Activated CD8-positive, alpha-beta memory T cell treated with anti-CD3 and anti-CD28 coated beads, Interleukin-2, amount 50 U/mL, for 24 hours (primary cell): ENCODE results near the gene GLYATL3.

ENCODE experiments used
- DNase-seq: peaks from one replicate; pipeline ENCODE4 v3.0.0-alpha.2; 2020; ENCODE audit errors: extremely low read depth

GLYATL3 gene

DNA sequence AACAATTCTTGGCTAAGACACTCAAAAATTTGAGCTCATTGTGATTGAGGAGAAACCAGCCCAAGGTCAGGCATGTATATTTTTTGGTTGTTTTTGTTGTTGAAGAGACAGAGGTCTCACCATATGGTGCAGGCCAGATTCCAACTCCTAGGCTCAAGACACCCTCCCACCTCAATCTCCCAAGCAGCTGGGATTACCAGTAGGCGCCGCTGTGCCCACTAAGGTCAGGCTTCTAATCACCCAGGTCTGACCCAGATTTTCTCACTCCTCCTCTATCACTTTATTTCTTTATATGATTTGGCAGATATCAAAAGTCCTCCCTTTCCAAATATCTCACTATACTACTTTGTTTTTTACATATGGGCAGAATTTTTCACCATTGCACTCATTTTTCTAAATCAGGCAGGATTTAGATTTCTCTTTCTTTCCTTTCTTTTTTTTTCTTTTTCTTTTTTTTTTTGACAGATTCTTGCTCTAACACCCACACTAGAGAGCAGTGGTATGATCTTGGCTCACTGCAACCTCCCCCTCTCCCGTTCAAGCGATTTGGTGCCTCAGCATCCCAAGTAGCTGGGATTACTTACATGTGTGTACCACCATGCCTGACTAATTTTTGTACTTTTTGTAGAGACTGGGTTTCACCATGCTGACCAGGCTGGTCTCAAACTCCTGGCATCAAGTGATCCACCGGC, 49.0 kb downstream of the GLYATL3 start:
- no peak for DNase-seq

DNA sequence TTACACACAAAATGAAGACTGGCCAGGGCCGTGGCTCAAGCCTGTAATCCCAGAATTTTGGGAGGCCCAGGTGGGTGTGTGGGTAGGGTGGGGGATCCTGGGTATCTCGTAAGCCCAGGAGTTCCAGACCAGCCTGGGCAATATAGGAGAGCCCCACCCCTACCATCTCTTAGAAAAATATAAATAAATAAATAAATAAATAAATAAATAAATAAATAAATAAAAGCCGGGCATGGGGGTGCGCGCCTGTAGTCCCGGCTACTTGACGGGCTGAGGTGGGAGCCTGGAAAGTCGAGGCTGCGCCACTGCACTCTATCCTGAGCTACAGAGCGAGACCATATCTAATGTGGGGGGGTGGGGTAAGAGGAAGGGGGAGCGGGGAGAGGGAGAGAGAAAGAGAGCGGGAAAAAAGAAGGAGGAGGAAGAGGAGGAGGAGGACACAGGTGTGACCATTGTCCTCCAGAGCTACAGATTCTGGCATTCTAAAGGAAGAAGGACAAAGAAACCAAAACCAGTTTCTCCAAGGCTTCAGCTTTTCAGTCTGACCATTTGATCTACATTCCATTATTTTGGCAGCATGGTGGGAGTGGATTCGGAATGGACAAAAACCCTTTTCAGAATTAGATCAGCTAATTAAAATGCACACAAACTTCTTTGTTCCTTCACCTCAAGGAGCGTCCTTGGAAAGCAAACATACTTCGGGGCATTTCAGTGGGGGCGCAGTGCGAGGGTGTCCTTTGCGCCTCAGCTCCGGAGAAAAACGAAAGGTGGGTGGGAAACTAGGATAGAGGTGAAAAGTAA, 50.2 kb downstream of the GLYATL3 start:
- DNase-seq: no peak

DNA sequence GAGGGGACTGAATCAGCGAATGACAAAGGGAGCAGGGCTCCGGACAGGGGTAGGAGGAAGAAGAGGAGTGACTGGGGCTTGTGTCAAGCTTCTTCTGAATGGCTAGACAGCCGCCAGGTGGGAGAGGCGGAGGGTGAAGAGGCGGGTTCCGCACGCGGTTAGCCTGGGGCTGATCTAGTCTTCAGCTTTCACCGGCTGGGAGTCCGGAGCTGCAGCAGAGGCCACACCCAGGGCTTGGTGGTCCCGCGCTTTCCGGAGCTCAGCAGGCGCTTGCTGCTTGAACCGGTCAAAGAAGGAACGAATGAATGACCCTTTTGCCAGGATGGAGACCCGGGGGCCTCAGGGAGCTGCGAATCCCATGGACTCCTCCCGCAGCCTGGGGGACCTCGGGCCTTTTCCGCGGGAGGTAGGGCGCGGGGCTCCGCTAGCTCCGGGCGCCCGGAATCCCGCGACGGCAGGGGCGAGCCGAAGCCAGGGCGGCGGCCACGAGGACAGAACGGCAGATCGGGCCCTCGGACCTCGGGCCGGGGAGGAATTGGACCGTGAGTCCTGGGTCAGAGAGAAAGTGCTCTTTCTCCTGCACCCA, 50.9 kb downstream of the GLYATL3 start, which contains the start of gene C6orf141:
Gene C6orf141 (plus strand): TSS at position 177 of the 586 bp plus-strand sequence. CDS start 125 bp downstream, at position 302.
- no peak for DNase-seq

DNA sequence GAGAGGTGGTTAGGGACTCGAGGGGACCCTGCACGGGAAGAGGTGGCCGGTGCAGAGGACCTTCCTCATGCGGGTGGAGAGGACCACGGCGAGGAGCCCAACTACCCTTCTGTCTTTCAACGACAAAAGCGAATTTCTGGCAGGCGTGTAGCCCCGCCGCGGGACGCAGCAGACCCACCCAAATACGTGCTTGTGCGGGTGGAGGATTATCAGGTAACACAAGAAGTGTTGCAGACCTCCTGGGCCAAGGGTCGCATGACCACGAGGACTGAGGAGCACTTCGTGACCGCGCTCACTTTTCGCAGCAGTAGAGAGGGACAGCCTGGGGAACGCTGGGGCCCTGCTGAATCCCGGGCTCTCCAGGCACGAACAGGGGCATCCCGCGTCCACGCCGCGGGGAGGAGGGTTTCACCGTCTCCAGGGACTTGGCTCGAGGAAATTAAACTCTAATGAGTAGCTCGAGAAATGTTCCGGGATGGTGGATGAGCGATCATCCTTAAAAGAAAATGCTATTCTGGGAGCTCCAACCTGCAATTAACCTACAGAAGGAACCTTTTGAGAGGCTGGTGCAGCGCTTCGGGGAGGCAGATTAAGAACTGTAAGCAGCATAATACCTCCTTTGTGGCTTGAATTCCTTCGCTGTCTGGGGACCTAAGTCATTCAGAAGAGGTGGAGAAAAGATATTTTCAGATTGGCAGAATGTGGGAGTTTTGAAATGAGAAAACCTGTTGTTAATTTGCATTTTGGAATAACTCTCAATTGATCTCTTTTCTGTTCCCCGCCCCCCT, 51.5 kb downstream of the GLYATL3 start:
- DNase-seq: no peak

DNA sequence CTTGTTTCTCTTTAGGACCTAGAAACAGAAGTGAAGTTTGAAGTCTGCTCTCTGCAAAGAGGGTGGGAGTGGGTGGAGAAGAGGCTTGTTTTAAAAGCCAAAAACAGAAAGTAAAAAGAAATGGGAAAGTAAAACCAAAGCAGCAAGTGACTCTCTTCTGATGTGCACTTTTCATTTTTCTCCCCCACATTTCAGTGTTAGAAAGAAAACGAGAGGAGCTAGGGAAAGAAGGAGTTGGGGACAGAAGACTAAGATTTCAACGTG, 52.1 kb downstream of the GLYATL3 start:
- no peak for DNase-seq

DNA sequence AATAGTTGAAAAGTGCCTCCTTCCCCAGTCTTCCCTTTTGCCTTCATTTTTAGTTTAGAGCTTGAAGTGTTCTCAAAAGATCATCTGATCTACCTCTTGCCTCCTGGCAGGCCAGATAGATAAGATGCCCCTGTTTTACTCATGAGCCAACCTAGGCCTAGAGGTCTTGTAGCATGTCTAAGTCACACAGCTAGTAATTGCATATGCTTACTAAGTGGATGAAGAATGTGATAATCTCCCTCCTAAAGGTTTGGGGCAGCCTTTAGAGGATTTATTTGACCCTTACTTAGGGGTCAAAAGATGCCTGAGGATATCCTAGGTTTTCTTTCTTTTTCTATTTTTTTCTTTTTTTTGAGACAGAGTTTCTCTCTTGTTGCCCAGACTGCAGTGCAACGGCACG, 52.9 kb downstream of the GLYATL3 start:
- DNase-seq: no peak

DNA sequence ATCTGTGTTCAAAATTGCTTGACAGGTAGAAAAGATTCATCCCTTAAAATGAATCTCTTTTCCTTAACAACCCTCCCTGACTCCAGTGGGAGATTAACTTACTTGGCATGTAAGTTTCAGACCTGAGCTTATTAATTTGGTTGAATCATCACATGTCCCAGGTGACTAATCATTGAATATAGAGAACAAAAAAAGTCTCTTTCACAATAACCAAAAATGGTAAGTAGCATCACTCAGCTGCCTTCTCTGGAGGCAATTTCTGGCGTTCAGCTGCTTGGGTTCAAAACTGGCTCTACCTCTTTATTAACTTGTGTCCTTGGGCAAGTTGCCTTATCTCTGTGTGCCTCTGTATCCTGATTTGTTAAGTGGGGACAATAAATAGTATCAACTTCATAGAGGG, 53.7 kb downstream of the GLYATL3 start:
- no peak for DNase-seq

DNA sequence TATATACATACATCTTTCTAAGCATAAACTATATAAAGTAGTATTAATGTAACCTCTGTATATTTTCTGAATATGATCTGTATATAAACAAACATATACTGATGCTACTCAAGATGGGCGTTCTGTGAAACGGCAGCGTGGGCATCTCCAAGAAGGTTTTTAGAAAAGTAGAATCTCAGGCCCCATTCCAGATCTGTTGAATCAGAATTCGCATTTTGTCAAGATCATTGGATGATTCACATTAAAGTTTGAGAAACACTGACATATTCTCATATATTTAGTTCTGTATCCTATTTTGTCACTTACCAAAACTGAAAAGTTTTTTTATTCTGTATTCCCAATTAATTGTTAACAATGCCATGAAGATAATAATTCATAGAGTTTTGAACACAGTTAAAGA, 56.2 kb downstream of the GLYATL3 start:
- no peak for DNase-seq

DNA sequence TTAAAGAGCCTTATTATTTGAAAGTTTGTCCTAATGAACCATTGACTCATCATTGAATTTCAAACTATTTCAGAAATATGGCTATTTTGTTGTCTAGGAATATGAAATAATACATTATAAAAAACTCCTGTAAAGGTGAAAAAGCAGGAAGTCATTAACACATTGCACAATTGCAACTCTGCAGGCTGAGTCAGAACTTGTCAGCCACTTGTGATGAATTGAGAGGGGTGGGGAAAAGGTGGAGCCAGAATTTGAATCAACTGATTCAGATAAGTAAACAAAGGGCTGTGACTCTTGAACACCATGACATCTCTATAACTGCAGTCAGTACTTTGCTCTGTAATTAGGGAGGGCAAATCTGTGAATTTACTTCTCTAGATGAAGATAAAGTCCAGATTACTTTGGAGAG, 56.7 kb downstream of the GLYATL3 start:
- DNase-seq: no peak

DNA sequence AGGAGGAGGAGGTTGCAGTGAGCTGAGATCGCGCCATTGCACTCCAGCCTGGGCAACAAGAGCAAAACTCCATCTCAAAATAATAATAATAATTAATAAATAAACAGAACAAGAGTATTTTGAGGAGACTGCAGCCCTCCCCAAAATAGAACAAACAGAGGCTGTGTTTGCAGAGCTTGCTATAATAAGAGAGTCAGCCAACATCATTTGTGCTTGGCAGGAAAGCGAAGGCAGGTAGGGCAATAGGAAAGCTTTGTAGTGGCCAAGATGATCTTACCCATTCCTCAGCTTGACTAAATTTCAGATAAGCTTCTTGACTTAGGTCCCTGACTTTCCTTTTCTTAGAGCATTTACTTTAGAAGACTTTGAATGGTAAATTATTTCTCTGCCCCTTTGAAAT, 57.5 kb downstream of the GLYATL3 start:
- no peak for DNase-seq

DNA sequence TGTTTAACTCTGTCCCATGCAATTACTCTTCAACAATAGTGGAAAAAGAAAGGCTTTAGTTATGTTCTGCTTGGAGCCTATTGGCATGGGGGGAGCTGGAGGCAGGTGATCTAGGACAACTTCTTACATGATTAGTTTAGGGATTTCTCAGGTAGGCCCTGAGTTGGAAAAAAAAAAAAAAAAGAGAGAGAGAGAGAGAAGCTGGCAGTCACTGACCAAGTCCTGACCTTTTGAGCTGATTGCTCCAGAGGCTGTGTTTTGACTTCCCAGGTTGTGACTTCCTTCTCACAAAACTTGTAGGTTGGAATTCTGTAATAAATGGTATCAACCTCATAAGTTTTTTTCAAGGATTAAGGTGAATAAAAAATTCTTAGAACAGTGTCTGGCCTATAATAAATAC, 58.5 kb downstream of the GLYATL3 start:
- no peak for DNase-seq

DNA sequence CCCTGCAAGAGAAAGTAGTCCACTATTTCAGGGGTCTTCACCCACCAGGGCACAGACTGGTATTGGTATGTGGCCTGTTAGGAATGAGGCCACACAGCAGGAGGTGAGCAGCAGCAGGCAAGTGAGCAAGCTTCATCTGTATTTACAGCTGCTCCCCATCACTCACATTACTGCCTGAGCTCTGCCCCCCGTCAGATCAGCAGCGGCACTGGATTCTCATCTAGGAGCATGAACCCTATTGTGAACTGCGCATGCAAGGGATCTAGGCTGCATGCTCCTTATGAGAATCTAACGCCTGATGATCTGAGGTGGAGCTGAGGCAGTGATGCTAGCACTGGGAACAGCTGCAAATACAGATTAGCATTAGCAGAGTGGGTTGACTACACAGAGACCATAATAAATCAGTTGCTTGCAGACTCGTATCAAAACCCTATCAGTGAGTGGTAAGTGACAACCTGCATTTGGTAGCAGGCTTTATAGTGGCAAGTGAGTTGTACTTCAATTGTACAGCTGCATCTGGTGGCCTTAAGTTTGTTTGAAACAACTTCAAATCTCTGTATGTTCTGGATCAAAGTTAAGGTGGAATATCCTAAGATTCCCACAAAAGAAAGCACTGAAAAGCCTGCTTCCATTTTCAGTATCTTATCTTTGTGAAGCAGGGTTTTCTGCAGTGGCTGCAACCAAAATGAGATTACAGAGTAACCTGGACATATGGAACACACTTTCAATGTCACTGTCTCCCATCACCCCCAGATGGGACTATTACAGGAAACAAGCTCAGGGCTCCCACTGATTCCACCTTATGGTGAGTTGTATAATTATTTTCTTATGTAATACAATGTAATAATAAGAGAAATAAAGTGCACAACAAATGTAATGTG, 63.5 kb downstream of the GLYATL3 start:
- no peak for DNase-seq

DNA sequence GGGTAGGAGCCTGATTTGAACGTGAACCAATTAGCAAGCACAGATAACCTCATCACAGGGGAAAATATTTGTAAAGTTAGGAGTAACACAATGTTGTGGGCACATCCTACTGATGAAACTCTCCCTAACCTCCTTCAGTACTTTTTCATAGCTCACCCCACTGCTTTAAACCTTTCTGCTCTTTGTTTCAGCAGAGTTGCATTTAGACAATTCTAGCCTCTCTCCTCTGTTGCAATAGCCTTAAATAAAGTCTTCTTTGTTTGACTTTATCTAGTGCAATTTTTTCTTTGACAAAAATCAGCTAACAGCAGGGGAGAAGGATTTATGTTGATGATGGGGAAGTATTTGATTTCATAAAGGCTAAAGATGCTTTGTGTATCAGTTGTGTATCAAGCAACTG, 64.8 kb downstream of the GLYATL3 start:
- DNase-seq: no peak

DNA sequence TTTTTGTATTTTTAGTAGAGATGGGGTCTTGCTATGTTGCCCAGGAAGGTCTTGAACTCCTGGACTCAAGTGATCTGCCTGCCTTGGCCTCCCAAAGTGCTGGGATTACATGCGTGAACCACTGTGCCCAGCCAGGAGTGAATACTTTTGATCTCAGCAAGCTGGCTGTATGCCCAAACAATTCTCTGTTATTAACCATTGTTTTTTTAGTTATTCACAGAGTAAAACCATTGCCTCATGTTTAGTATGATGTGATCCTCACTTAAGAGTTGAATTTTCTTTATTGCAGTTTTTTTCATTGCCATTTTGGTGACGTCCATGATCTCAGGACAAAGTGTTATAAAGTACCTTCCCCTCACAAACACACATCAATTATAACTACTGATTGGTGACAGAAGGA, 65.5 kb downstream of the GLYATL3 start:
- DNase-seq: no peak

DNA sequence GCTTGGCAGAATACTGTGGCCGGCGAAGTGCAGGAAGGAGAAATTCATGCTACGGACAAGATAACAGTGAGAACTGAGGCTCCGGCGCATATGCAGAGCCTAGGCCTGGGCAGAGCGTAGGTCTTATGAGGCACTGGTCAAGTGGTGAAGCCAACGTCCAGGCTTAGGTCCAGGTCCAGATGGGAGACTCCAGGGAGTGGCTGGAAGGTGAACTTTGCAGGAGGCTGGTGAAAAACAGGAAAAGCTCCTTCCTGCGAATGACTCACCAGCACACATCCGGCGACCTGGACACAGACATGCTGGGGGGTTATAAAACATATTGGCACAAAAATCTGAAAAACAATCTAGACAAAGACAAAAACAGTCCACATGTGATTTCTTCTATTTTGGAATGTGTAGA, 66.1 kb downstream of the GLYATL3 start:
- DNase-seq: no peak

DNA sequence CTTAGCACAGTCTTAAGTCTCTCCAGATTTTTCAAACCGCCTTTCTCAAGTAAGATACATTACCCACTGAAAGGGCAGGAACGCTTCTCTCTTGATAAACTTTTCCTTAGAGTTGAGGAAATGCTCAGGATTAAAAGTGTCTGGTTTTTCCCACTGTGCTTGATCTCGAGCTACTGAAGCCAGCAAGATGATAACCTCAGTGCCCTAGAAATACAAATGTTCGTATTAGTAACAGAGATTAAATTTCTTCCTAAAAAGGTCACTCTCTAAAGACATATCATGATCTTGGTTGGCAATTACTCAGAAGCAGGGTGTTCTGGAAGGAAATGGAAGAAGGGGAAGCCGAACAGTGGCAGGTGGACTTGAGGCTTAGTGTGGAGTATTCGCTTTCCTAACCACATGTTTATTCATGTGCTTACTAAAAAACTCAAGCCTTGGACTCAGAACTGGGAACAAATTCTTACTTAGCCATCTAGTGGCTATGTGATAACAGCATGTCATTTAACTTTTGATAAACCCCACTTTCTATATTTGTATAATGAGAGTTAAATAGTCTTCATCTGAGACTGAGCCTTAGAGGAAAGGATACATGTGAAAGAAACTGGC, 70.9 kb downstream of the GLYATL3 start:
- DNase-seq: no peak

DNA sequence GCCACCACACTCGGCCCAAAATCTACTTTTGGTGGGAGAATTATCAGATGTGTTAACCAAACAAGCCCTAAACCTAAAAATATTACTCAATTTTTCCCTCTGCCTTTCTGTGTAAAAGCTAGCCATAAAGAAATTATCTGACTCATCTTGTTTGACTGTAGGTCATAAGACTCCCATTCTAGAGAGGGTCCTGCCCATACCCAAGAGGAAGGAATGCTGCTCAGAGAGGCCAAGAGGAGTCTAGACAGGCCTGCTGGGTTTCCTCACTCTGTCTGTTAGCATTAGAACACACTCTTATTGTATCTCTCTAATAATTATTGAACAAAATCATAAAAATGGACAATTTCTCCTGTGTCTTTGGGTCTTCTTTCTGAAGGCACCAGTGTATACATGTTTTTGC, 76.9 kb downstream of the GLYATL3 start:
- DNase-seq: no peak
